ENCODE data around the gene ENDOD1.

ENDOD1 gene

DNA sequence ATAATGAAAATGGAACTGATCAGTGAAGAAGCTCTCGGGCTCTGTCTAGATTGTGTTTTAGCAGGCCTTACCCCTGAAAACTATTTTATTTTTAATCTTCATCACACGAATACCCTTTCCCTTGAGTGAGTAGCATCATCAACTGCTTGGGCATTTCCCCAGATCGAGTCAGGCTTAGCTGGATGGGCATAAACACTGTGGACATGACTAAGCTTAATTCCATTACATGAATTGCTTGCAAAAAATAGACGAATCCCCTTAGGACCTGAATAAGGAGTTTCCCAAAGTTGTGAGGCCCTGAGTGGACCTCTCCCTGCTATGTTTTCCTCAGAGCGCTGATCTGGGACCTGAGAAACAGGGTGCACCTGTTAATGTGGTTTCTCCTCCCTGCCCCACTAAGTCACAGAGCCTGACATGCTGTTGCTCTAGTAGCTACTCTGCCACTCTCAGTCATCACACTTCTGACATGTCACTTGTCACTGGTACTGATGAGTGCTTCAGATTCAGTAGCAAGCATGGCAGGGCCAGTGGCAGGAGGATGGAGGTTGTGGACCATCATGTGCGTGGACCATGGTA is 53.5 kb downstream of the ENDOD1 start:
- no peak for DNase-seq (ENCODE audit: low read depth in 2 of 2)

DNA sequence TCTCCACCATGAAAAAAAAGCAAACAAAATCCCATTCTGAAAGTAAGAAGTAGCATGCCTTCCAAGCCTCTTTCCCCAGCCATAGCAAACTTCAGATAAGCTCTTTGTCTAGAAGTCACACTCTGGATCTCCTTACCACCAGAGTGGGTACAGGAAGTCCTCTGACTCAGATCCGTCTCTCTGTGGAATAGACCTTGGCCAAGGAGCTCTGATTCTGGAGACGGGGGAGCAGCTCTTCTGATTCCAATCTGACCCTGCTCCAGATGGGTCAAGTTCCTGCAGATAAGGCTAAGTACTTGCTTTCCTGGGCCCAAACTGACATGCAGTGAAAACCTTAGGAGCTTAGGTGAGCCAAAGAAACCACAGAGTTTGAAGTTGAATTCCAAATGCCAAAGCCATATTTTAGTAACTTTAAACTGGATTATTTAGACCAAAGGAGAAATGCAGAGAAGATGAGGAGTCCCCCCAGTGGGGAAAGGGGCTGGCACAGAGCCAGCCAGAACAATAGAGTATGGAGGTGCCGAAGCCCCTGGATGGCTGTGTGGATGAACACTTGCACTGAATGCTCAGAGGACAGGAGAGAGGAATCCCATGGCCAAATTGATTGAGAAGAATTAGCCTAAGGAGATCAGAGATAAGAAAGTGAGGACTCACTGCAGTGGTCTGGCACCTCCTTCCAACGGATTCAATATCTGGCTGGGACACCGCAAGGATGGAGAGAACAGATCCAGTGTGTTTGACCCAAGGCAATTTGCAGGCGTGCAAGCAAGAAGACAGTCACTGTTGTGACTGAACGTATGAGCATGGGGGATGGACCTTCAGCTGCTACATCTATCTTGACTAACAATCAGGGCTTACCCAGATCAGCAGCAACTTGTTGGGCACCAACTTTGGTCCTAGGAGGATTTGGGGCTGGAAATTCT is 54.9 kb downstream of the ENDOD1 start:
- no peak for DNase-seq (ENCODE audit: low read depth in 2 of 2)

DNA sequence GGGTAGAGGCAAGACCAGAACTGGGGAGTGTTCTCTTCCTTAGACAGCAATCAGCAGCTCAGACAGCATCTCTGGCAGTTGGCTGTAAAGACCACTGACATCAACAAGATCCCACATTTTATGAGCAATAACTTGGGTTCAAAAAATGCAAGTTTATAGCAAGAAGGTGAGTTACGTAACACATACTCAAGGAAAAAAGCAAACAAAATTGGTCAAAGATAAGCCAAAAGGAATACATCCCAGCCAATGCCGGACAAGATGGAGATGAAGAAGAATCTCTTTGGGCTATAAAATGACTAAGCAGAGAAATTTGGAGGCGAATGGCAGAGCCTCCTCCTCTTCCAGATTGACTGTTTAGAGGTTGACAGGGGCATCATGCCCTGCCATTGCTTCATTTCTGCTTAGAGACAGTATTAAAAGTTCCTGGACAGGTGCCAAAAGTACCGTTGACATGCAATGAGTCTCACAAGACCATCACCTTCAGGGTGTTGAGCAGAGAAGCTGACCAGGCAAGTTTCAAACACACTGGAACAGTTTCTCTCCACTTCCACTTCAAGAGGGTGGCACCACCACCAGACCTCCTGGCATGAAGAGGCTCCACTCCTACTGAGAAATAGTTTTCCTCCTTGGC is 55.9 kb downstream of the ENDOD1 start:
- no peak for DNase-seq (ENCODE audit: low read depth in 2 of 2)

DNA sequence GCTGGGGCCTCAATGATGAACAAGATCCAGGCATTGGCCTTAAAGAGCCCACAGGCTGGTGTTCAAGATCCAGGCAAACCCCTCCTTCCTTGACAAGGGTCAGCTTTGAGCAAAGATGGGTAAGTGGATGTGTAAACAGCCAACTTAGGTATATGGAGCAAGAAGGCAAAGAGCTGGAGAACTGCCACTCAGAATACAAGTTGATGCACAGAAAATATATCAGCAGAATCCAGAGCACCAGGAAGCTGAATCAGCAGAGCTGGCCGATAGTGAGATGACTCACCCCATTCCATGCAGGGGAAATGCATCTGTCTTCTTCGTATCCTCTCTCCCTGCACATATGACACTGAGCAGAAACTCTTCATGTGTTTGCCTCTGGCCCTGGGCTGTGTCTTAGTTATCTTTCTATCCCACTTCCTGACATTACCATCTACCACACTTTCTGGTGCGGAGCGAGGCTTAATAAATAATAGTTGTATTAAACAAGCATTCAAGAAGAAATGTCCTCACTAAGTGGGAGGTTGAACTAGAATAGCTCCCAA is 57.8 kb downstream of the ENDOD1 start:
- no peak for DNase-seq (ENCODE audit: low read depth in 2 of 2)

DNA sequence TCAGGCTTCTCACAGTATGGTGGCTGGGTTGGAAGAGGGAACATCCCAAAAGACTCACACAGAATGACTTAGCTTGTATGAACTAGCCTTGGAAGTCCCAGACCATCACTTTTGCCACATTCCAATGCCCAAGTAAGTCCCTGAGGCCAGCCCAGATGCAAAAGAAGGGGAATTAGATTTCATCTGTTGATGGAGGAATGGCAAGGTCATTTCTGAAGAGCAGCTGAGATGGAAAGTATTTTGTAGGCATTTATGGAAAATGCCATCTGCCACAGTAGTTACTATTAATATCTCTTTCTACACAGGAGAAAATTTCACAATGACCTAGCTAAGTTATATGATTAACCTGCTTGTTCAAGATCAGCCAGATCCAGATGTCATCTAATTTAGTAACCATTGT is 58.8 kb downstream of the ENDOD1 start:
- DNase-seq (ENCODE audit: low read depth in 2 of 2) = no peak

DNA sequence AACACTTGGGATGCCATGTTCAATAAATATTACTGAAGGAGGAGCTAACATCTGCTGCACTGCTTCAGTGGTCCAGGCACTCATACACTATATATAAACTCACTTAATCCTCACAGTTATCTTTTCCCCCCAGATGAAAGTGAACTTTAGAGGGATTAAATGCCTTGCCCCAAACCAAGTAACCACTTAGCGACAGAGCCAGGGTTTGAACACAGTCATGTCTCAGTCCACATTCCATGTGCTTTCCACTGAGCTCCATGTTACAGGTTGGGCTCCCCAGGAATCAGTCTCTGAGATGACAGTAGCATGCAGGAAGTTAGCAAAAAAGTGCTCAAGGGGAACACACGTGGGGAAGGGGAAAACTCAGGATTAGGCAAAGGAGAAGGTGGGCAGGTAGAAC is 59.3 kb downstream of the ENDOD1 start:
- no peak for DNase-seq (ENCODE audit: low read depth in 2 of 2)

DNA sequence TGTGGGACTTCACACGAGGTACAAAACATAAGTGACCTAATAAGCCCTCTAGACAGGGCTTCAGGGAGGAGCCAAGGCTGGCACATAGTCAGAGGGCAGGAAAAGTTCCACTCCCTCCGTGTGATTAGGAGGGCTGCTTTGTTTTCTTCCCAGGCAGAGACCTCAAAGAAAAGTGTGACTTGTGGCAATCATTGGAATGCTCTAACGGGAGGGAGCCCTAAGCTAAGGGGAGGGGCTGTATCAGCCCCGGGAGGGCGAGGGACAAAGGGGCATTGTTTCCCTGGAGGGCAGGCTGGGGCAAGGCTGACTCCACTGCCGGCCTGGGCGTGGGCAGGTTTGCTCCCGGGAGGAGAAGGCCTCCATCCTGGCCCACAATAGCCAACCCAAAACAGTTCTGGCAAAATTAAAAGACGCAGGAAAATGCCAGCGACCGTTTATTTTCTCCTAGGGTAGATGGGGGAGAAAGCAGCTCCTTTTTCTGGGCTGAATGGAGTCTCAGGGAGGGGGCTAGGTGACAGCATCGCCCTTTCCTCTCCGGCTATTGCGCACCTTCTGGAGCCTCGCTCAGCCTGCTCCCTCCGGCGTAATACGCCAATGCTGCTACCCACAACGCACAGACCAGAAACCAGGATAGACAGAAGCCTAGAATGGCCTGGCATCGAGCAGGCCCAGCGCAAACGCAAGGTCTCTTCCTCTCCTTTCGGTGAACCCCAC is 60.2 kb downstream of the ENDOD1 start:
- DNase-seq (ENCODE audit: low read depth in 2 of 2) = no peak

DNA sequence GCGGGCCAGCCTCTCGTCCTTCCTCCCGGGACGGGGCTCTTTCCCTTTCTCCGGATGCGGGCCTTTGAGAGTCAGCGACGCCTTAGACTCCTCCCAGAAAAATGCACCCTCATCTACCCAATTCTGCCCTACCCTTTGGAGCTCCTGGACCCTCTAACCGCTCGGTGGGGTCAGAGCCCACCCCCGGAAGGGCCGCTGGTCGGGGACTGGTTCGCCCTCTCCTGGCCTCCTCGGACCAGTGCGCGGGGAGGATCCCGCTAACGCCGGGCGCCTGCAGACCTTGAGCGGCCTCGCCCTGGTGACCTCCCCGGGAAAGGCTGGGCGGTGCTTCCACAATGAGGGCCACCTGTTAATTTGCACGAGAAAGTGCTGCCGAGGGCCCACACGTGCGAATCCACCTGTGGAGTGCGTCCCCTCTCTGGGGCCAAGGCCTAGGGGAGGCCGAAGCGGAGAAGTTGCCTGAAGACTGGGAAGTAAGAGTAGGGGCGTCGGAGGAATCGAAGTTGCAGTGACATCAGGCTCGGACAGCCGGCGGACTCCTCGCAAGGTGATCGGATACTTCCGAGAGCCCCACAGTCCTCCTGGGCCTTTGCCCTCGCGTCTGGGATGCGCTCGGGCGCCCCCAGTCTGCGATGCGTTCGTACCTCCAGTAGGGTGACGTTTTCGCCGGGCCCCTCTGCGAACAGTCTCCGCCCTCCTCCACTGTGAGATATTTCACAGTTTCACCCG is 61.5 kb downstream of the ENDOD1 start:
- DNase-seq (ENCODE audit: low read depth in 2 of 2) = peak; percentile 75 to 85

DNA sequence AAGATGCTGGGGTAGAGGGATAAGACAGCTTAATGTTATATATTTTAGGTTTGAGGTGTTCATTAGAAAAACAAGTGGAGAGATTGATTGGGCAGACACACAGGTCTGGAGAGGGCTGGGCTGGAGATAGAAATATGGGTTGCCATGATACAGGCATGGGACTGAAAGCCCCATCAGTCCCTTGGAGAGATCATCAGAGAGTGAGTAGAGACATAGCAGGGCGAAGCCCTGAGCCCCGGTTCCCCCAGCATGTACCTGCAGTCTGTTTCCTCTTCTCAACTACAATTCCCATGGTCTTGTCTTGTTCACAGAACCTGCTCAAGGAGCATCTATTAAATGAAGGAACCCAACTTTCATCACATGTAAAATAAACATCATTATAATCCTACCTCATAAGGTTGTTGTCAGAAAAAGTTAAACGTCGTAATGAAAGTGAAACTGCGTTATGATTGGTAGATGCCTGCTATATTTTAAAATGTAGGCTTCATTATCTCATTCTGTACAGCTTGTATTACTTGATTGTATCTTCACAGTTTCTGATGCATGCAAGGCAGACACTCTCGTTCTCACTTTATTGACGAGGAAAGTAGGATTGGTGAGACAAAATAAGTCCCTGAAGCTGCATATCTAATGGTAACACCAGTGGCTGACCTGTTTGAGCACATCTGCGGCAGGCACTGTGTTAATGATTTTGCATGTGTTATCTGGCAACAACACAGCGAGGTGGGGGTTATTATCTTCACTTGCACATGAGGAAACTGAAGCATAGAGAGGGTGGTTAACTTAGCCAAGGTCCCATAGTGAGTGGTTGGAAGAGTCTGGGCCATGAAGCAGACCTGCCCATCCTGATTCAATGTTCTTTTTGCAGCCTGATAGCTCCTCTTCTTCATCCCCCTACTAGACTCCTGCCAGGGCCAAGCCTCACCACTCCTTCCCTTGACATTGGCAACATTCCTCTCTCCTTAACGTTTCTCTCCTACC is 63.5 kb downstream of the ENDOD1 start:
- no peak for DNase-seq (ENCODE audit: low read depth in 2 of 2)

DNA sequence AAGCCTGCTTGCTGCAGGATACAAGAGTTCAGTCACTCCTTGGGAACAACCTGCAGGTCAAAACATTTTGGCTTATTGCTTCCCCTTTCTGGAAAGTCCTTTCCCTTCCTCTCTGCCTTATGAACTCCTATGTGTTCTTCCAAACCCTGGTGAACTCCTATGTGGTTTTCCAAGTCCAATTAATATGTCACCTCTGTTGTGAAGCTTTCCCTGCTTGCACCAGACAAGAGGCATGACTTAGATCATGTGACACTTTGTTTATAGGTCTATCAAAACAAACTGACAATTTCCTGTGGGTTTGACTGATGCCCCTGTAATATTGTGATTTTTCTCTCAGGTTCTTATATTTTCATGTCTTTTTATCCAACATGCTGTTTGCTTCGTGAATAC is 64.2 kb downstream of the ENDOD1 start:
- no peak for DNase-seq (ENCODE audit: low read depth in 2 of 2)

DNA sequence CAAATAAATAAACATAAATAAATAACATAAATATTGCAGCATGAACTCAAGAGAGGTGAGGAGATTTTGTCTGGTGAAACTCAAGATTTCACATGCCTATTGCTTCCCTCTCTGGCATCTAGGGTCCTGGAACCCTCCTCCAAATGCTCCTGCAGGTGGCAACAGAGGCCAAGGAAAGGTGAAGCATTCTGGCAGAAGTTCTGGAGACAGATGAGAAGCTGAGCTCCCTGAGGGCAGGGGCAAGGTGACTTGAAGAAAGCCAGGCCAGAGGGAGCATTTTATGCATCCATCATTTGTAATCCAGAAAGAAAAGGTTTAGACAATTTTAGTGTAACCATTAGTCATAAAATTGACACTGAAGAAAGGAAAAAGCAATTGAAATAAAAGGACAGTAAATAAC is 64.9 kb downstream of the ENDOD1 start:
- DNase-seq (ENCODE audit: low read depth in 2 of 2) = no peak

DNA sequence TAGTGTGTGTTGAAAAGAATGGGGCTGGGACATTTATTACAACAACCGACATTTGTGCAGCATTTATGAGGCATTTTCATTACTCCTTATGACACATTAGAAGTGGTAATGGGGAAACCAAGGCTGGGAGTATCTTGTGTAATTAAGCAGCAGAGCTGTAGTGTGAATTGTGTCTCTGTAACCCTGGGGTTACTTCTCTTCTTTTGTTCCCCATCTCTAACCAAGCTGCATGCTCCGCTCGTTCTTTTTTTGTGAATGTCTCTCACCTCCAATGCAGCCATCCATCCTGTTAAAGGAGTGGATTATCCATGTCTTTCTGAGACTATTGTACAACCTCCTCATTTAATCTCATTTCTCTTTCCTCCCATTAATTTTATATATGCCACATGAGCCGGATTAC is 65.7 kb downstream of the ENDOD1 start:
- no peak for DNase-seq (ENCODE audit: low read depth in 2 of 2)

DNA sequence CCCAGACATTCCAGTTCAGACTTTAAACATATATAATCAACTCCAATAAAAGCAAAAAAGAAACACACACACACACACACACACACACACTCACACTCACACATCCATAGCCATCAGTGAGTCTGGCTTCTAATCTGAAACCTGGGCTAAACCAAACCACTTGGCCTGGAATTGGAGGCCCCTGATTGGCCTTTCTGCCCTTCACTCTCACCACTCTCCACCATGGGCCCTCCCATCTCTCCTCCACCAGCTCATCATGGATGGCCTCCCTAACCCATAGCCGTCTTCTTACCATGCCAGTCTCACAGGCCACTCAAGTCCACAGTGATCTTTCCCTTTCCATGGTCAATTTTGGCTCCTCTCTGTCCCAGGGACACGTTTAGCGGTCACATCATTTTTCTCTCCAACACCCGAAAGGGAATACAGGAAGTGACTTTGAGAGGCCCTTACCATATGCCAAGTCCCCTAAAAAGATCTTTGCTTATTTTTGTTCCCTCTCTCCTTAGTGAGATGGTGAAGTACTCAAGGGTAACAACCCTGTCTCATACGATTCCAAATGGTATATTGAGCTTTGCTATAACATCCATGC is 66.6 kb downstream of the ENDOD1 start:
- no peak for DNase-seq (ENCODE audit: low read depth in 2 of 2)

DNA sequence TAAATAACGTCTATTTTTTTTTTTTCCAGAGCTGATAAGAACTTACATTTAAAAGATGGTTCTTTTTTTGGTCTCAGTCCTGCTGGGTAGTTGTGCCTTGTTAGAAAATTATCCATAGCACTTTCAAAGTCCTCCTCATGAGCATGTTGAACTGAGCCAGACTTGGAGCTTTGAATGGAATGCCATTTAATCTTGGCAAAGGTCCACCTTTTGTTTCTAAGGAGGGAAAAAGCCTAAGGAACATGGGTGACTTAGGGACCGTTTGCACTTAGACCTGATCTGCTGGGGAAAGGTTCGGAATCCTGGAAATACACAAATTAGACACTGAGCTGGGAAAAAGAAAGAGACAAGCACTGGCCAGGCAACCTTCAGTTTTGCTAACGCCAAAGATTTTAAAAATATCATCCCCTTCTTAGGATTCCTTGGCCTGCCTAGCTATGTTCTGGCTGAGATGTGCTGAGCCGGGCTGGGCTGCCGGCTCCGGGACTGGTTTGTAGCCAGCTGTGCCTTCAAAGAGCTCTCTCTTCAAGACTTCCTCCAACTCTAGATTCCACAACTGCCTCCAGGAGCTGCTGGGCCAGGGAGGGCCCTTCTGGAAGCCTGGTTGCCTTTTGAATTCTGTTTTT is 67.4 kb downstream of the ENDOD1 start:
- DNase-seq (ENCODE audit: low read depth in 2 of 2) = no peak

DNA sequence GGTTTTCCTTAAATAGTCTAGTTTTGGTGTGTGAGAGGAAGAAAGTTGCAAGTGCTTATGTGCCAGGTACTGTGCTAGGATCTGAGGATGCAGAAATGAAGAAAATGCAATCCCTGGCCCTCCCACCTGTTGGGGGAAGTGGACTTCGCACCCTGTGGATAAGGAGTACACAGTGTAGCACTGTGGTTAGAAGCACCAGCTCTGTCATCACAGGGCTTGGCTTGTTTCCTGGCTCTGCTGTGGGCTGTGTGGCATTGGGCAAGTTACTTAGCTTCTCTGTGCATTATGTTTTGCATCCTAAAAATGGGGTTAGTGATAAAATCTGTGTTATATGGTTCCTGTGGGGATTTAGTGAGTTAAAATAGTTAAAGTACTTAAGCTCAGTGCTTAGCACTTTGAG is 68.2 kb downstream of the ENDOD1 start:
- no peak for DNase-seq (ENCODE audit: low read depth in 2 of 2)

DNA sequence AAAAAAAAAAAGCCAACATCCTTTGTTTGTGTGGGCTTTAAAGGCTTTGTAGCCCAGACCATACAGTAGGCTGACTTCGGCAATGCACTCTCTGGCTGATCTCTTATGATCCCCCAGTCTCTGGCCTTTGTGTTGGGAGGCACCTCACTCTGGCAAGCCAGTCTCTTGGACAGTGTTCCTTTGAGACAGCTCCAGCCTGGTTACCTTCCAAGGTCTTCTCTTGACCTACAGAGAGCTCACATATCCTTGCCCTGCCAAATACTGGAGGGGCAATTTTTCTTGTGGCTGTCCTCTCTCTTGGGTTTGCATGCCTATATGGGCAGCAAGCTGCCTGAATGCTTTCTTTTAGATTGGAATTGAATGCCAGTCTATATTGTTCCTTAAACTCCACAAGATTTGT is 71.6 kb downstream of the ENDOD1 start:
- no peak for DNase-seq (ENCODE audit: low read depth in 2 of 2)

DNA sequence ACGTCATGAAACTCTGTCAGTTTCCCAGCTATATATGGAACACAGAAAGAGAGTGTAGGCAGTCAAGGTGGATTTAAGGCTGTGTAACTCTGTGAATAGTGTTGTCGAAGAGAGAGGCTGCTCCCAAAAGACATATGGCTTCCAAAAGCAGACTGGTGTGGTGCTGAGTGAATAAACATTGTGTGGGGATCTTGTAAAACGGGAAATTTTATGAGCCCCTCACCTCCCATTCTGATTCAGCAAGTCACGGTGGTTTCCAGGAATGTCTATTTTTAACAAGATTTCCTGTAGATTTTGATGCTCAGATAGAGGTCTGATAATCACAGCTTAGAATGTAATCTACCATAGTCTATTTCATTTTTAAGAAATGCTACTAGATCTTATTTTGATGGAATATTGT is 73.5 kb downstream of the ENDOD1 start:
- DNase-seq (ENCODE audit: low read depth in 2 of 2) = no peak

DNA sequence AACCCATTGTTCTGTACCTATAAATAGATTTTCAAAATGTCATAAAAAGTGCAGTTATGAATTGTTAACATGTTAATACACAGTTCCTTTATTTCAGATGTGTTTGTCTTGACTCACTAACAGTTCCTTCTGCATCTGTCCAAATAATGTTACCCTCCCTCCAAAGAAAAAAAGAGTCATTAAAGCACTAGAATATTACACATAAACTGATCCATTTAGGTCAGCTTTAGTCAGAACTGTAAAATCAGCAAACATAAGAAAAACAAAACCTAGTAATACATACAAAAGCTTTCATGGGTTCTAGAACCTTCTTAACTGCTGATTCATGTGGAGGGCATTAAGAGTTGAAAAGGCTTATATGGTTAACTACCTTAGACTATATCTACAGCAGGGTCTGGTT is 76.0 kb downstream of the ENDOD1 start:
- DNase-seq (ENCODE audit: low read depth in 2 of 2) = no peak

DNA sequence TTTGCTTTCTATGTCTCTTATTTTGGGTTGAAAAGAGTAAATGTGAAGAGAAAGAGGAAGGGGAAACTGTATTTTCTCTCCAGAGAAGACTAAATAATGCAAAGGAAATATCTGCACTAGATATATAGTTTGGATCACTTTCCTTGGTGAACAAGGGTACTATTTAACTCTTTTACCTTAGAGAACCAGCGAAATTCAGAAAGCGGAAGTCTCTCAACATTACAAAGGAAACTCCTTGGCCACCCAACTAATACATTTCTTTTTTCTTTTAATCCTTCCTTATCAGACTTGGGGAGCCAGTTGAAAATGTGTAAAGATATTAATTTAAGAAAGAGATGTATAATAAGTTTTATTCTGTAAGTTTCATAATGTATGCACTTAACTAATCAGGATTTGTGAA is 77.1 kb downstream of the ENDOD1 start:
- DNase-seq (ENCODE audit: low read depth in 2 of 2) = no peak
